Measurements from ENCODE around the gene UPF2. TPM values are rescaled to one million over a fixed set of nuclear protein-coding genes. Genes with fewer than 3 reads are reported as not detected.

UPF2 gene
- total and polyA plus RNA-seq, 2 of the 13 experiments (the other 11 are each of a cell fraction or from before 2014, with no cell fraction given): 6.2 to 14.5 TPM

DNA sequence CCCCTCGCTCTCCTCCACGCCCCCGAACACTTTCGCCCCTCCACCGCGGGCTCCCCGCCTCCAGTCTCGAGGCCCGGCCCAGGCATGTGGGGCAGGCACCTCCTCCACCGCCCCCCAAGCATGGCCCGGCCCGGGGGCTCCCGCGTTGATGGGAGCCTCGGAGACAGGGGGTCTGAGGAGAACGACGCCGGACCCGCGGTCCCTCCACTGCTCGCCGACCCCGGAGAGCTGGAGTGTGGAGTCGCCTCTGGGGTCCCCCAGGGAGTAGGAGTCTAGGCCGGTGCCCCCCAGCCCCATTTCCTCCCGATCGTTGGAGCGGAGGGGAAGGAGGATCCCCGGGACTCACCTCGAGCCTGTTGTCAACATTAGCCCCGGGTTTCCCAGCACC, 206 bp downstream of the UPF2 start (continued):
- TF ChIP-seq, protein P1, sequence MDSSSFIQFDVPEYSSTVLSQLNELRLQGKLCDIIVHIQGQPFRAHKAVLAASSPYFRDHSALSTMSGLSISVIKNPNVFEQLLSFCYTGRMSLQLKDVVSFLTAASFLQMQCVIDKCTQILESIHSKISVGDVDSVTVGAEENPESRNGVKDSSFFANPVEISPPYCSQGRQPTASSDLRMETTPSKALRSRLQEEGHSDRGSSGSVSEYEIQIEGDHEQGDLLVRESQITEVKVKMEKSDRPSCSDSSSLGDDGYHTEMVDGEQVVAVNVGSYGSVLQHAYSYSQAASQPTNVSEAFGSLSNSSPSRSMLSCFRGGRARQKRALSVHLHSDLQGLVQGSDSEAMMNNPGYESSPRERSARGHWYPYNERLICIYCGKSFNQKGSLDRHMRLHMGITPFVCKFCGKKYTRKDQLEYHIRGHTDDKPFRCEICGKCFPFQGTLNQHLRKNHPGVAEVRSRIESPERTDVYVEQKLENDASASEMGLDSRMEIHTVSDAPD (CRISPR knock-in tag; IDR thresholded peaks at IDR 0.05): no peak
- TF ChIP-seq RARG (CRISPR knock-in tag; IDR thresholded peaks at IDR 0.05; ENCODE audit: low read depth) (no peak), ZZZ3 (CRISPR knock-in tag; IDR thresholded peaks at IDR 0.05; ENCODE audit: borderline replicate concordance) (no peak), MEIS2 (CRISPR knock-in tag; IDR thresholded peaks at IDR 0.05) (no peak), SNAPC2 (CRISPR knock-in tag; IDR thresholded peaks at IDR 0.05) (no peak), PRMT3 (CRISPR knock-in tag; IDR thresholded peaks at IDR 0.05; ENCODE audit: borderline replicate concordance, low read depth) (no peak), ZNF496 (CRISPR knock-in tag; IDR thresholded peaks at IDR 0.05; ENCODE audit: insufficient replicate concordance) (no peak), ATM (IDR thresholded peaks at IDR 0.05; ENCODE audit: borderline replicate concordance) (no peak), MIXL1 (CRISPR knock-in tag; IDR thresholded peaks at IDR 0.05) (no peak), CCDC6 (CRISPR knock-in tag; IDR thresholded peaks at IDR 0.05) (no peak), ZKSCAN1 (IDR thresholded peaks at IDR 0.05; ENCODE audit: low read length) (no peak), SIX1 (CRISPR knock-in tag; IDR thresholded peaks at IDR 0.05; ENCODE audit: borderline replicate concordance) (no peak)
- TF ChIP-seq, protein P2, sequence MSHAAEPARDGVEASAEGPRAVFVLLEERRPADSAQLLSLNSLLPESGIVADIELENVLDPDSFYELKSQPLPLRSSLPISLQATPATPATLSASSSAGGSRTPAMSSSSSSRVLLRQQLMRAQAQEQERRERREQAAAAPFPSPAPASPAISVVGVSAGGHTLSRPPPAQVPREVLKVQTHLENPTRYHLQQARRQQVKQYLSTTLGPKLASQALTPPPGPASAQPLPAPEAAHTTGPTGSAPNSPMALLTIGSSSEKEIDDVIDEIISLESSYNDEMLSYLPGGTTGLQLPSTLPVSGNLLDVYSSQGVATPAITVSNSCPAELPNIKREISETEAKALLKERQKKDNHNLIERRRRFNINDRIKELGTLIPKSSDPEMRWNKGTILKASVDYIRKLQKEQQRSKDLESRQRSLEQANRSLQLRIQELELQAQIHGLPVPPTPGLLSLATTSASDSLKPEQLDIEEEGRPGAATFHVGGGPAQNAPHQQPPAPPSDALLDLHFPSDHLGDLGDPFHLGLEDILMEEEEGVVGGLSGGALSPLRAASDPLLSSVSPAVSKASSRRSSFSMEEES (CRISPR knock-in tag; IDR thresholded peaks at IDR 0.05): no peak
- TF ChIP-seq, protein P3, sequence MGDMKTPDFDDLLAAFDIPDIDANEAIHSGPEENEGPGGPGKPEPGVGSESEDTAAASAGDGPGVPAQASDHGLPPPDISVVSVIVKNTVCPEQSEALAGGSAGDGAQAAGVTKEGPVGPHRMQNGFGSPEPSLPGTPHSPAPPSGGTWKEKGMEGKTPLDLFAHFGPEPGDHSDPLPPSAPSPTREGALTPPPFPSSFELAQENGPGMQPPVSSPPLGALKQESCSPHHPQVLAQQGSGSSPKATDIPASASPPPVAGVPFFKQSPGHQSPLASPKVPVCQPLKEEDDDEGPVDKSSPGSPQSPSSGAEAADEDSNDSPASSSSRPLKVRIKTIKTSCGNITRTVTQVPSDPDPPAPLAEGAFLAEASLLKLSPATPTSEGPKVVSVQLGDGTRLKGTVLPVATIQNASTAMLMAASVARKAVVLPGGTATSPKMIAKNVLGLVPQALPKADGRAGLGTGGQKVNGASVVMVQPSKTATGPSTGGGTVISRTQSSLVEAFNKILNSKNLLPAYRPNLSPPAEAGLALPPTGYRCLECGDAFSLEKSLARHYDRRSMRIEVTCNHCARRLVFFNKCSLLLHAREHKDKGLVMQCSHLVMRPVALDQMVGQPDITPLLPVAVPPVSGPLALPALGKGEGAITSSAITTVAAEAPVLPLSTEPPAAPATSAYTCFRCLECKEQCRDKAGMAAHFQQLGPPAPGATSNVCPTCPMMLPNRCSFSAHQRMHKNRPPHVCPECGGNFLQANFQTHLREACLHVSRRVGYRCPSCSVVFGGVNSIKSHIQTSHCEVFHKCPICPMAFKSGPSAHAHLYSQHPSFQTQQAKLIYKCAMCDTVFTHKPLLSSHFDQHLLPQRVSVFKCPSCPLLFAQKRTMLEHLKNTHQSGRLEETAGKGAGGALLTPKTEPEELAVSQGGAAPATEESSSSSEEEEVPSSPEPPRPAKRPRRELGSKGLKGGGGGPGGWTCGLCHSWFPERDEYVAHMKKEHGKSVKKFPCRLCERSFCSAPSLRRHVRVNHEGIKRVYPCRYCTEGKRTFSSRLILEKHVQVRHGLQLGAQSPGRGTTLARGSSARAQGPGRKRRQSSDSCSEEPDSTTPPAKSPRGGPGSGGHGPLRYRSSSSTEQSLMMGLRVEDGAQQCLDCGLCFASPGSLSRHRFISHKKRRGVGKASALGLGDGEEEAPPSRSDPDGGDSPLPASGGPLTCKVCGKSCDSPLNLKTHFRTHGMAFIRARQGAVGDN (CRISPR knock-in tag; IDR thresholded peaks at IDR 0.05): no peak; the same call in none of the 2 replicates
- TF ChIP-seq, protein P4, sequence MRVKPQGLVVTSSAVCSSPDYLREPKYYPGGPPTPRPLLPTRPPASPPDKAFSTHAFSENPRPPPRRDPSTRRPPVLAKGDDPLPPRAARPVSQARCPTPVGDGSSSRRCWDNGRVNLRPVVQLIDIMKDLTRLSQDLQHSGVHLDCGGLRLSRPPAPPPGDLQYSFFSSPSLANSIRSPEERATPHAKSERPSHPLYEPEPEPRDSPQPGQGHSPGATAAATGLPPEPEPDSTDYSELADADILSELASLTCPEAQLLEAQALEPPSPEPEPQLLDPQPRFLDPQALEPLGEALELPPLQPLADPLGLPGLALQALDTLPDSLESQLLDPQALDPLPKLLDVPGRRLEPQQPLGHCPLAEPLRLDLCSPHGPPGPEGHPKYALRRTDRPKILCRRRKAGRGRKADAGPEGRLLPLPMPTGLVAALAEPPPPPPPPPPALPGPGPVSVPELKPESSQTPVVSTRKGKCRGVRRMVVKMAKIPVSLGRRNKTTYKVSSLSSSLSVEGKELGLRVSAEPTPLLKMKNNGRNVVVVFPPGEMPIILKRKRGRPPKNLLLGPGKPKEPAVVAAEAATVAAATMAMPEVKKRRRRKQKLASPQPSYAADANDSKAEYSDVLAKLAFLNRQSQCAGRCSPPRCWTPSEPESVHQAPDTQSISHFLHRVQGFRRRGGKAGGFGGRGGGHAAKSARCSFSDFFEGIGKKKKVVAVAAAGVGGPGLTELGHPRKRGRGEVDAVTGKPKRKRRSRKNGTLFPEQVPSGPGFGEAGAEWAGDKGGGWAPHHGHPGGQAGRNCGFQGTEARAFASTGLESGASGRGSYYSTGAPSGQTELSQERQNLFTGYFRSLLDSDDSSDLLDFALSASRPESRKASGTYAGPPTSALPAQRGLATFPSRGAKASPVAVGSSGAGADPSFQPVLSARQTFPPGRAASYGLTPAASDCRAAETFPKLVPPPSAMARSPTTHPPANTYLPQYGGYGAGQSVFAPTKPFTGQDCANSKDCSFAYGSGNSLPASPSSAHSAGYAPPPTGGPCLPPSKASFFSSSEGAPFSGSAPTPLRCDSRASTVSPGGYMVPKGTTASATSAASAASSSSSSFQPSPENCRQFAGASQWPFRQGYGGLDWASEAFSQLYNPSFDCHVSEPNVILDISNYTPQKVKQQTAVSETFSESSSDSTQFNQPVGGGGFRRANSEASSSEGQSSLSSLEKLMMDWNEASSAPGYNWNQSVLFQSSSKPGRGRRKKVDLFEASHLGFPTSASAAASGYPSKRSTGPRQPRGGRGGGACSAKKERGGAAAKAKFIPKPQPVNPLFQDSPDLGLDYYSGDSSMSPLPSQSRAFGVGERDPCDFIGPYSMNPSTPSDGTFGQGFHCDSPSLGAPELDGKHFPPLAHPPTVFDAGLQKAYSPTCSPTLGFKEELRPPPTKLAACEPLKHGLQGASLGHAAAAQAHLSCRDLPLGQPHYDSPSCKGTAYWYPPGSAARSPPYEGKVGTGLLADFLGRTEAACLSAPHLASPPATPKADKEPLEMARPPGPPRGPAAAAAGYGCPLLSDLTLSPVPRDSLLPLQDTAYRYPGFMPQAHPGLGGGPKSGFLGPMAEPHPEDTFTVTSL (CRISPR knock-in tag; IDR thresholded peaks at IDR 0.05; ENCODE audit: borderline replicate concordance): no peak
- TF ChIP-seq, protein P5, sequence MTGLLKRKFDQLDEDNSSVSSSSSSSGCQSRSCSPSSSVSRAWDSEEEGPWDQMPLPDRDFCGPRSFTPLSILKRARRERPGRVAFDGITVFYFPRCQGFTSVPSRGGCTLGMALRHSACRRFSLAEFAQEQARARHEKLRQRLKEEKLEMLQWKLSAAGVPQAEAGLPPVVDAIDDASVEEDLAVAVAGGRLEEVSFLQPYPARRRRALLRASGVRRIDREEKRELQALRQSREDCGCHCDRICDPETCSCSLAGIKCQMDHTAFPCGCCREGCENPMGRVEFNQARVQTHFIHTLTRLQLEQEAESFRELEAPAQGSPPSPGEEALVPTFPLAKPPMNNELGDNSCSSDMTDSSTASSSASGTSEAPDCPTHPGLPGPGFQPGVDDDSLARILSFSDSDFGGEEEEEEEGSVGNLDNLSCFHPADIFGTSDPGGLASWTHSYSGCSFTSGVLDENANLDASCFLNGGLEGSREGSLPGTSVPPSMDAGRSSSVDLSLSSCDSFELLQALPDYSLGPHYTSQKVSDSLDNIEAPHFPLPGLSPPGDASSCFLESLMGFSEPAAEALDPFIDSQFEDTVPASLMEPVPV (CRISPR knock-in tag; IDR thresholded peaks at IDR 0.05): peak; percentile 66; the same call in 1 of the 2 replicates
